Stomach (tissue), 4 donors: ENCODE measurements around the gene CAMSAP1.

Experiments used
- CTCF ChIP-seq, 7 experiments: fragments of 450-650 bp in 4 of 7; fragments of 200-600 bp in 3 of 7; sonication (generic) in 3 of 7; IDR thresholded peaks; one replicate each; pipeline ENCODE4 v1.5.1; 2016 to 2019; ENCODE audit warnings: antibody characterized with exemption in 7 of 7, control low read depth in 2 of 7, mild to moderate bottlenecking in 1 of 7
- EP300 ChIP-seq: sonication (generic); formaldehyde crosslinking; IDR thresholded peaks from one replicate; pipeline ENCODE4 v1.6.1; 2017; ENCODE audit warnings: antibody characterized with exemption
- POLR2A ChIP-seq, 4 donors: fragments of 450-650 bp; IDR thresholded peaks; one replicate each; pipeline ENCODE4 v1.6.1; 2016; ENCODE audit warnings: antibody characterized with exemption in 4 of 4, control low read depth in 2 of 4, mild to moderate bottlenecking in 1 of 4, moderate library complexity in 1 of 4
- POLR2AphosphoS5 ChIP-seq, 3 donors: sonication (generic); formaldehyde crosslinking; IDR thresholded peaks; one replicate each; pipeline ENCODE4 v1.6.1; 2016; ENCODE audit warnings: antibody characterized with exemption in 3 of 3

- TF ChIP-seq POLR2A (IDR thresholded peaks at IDR 0.05) (no peak), CTCF (IDR thresholded peaks at IDR 0.05) (no peak), POLR2AphosphoS5 (IDR thresholded peaks at IDR 0.05) (peak in 1 of 3 donors; percentile 34), EP300 (no peak)
These were observed 66.8 kb downstream of the CAMSAP1 start for GRCh38 chr9:135840539-135840938.
